Measurements from ENCODE around the gene ARAP1.

Gene ARAP1

DNA sequence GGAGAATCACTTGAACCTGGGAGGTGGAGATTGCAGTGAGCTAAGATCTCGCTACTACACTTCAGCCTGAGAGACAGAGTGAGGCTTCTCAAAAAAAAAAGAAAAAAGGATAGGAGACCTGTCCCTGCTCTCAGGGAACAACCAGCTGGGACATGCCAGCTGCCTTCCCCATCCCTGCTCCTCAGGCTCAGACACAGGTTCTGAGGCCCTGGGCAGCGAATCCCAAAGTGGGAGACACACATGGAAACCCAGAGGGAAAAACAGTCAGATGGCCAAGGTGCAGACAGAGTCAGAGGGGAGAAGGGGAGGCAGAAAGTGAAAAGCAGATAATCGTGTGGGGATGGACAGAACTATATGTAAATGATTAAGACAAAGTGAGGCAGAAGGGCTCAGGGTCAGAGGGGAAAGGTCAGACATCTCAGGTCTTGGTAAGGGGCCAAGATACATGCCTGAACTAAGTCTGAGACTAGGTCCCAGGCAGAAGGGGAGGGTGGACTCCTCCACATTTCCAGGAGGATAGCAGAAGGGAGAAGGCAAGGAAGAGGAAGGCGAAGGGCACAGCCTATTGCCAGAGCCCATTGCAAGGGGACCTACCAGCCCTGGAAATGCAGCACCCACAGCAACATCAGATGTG lies 27.4 kb upstream of the ARAP1 start:
- no peak for DNase-seq (ENCODE audit: low read depth in 3 of 3)

DNA sequence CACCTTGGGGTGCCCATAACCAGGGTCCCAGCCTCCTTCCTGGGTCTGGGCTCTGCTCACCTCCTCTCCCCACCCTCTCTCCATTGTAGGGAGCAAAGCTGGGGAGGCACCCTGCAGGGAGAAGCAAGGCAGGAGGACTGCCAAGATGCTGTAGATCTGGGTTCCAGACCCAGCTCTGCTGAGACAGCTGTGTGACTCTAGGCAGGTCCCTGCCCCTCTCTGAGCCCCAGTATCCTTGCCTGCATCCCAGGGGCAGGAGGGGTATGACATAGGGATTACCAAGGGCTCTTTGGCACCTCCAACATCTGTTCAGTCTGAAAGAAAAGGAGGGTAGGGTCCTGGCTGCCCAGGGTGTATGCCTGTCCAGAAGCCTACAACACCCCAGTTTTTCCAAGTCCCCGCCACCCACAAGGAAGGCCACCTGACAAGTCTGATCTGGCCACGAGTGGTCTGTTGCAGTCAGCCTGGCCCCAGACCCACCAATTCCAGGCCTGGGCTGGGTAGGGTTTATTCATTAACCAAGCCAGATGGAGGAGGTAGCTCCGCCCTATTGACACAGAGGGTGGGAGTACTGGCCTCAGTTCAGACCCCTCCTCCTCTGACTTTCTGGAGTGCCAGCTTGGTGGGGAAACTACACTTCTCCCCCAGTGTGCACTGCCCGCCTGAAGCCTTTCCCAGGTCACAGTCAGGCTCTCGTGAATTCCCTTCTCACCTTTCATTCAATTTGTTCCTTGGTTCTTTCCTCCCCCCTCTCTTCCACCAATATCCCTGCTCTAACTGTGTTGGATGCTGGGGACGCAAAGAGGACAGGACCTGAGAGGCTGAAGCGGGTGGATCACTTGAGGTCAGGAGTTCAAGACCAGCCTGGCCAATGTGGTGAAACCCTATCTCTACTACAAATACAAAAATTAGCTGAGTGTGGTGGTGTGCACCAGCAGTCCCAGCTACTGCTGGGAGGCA lies 26.6 kb upstream of the ARAP1 start:
- no peak for DNase-seq (ENCODE audit: low read depth in 3 of 3)

DNA sequence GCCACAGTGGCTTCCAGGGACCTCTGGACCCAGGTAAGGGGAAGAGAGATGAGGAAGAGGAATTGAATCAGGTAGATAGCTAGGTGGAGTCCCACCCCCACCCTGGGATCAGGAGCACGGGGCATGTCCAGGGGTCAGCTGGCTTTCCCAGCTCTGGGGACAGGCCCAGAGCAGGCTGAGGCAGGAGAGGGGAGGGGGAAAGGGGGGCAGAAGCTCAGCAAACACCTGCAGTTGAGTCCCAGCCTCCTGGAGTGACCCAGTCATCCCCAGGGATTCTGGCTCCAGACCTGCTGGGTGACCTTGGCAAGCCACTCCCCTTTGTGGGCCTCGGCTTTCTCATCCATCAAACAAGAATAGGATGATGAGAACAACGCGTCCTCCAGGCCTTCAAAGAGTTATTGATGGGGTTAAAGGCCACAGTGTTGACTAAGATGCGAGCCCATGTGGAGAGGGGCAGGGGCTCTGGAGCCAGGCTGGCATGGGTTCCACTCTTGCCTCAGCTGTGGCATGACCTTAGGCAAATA lies 25.6 kb upstream of the ARAP1 start:
- no peak for DNase-seq (ENCODE audit: low read depth in 3 of 3)

DNA sequence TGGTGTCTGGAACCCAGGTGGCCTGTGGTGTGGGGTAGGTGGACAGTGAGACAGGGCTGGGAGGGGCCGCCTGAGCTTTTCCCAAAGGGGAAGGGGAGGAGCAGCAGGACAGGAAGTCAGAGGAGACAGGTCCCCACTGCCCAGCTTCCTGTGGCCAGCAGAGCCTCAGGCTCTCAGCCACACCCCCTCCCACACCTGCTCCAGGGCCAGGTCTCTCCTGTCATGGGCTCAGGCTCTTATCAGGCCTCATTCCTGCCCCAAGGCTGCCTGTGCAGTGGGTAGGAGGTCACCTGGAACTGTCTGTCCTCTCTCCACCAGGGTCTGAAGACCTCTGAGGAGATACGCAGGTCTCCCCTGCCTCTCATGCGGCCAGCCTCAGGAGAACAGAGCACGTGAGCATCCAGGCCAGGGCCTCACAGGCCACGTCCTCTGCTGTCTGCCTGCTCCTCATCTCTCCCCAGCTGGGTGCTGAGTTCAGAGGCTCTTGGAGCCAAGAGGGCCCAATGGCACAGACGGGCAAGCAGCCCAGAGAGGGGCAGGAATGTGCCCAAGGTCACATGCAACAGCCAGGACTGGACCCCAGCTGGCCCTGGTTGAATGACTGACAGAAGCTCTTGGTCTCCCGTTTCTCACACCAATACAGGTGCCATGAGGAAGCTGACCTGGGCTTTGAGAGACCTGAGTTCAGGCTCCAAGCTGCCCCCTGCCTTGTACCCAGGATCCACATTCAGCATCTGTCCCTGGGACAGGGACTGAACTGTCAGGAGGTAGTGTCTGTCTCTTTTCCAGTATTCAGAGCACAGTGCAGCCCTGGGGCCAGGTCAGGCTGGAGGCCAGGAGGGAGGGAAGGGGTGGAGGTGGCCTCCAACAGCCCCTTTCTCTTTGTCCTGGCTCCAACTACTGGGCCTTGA lies 24.9 kb upstream of the ARAP1 start:
- no peak for DNase-seq (ENCODE audit: low read depth in 3 of 3)

DNA sequence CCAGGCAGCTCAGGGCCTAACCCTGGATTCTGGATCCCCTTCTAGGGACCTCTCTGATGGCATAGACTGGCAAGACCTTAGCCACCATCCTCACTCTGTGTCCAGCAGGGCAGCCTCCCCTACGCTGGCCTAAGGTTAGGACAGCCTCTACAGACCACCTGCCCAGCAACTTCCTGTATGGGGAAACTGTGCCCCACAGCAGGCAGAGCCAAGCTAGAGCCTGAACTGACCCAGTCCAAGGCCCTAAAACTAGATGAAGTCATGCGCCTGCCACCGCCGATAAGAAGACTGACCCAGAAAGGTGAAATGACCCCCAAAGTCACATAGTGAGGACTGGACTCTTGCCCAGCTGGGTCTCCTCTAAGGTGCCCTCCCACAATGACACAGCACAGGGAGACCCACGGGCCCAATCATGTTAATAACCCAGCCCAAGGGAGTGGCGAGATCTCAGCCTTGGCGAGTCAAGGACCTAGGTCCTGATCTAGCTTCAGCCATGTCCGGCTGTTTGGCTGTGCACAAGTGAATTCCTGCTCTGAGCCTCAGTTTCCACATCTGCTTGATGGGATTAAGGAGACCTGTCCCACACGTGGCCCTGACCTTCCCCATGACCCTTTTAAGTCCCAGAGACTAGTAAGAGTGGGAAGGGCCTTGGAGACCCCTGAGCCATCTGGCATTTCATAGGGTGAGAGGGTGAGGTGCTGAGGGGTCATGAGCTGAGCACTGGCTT lies 24.1 kb upstream of the ARAP1 start:
- DNase-seq (ENCODE audit: low read depth in 3 of 3) = no peak

DNA sequence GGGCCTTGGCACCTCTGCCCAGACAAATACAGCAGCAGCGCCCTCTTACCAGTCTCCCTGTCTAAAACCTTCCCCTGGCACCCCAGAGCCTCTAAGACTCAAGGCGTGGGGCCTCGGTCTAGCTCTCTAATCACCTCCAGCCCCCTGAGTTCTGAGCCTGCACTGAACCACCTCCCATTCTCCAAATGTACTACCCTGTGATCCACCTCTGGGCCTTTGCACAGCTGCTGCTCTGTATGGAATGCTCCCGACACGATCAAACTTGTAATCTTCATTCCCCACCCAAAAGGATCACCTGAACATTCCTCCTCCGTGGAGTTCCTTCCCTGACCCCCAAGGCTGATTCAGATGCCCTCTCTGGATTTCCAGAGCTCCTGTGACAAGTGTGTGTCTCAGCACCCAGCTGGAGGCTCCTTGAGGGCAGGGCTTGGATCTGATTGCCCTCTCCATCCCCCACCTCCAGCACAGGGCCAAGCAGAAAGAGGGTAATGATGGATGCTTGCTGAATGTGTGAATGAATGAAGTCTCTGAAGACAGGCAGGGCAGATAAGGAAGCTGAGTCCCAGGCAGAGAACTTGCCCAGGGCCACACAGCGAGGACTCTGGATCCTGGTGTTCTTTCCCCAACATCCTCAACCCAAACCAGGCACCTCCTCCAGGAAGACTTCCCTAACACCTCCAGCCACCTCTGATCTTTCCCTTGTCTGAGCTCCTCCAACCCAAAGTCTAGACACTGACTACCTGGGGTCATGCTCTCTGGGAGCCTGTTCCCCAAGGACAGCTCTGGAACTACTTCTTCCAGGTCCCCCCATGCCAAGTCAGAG lies 23.3 kb upstream of the ARAP1 start:
- no peak for DNase-seq (ENCODE audit: low read depth in 3 of 3)

DNA sequence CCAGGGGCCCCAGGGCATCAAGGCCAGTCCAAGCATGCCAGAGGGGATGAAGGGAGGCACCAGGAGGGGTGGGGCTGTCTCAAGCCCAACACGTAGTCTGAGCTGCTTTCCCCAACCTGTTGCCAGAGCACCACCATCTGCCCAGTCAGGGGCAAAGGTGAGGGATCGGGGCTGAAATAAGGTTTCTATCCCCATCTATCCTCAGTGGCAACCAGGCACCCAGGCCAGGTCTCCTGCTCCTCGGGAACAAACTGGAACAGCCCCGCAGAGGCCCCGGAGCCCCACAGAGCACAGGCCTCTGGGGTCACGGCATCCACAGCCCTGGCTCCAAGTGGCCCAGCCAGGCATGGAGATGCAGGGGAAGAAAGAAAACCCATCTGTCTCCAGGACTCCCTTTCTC lies 22.3 kb upstream of the ARAP1 start:
- no peak for DNase-seq (ENCODE audit: low read depth in 3 of 3)

DNA sequence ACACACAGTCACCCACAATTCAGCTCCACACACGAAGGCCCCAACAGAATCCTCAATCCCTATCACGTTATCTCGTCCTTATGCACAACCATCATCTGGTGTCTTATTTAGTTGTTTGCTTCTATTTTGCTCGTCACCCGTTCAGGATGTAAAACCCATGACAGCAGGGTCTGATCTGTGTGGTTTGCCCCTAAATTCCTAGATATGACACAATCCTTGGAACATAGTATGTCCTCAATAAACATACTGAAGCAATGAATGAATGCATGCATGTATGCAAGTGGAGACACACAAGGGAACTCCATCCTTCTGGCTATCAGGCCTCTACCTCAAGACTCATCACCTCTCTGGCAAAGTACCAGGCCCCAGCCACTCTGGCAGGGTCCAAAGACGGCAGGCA lies 21.5 kb upstream of the ARAP1 start:
- DNase-seq (ENCODE audit: low read depth in 3 of 3) = no peak

DNA sequence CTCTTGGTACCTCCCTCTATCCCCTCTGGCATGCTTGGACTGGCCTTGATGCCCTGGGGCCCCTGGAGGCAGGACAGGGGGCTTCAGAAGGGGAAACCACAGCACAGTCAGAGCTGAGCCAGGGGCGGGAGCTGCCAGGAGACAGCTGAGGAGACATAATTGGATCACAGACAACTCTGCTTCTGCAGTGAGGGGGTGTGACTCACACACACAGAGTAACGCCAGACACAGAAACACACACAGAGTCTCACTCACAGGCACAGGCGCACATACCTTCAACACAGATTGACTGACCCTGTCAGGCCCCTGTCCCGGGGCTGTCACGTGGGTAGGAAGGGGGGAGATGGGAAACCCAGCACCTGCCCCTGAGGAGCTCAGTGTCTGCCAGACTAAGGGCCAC lies 21.1 kb upstream of the ARAP1 start:
- no peak for DNase-seq (ENCODE audit: low read depth in 3 of 3)

DNA sequence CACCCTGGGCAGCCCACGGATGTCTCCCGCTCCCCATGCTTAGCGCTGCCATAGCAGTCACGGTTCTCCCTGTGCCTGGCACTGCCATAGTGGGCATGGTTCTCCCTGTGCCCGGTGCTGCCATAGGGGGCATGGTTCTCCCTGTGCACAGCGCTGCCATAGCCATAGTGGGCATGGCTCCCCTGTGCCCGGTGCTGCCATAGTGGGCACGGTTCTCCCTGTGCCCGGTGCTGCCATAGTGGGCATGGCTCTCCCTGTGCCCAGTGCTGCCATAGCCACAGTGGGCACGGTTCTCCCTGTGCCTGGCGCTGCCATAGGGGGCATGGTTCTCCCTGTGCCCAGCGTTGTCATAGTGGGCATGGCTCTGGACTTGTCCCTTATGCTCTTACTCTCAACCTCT lies 19.9 kb upstream of the ARAP1 start:
- DNase-seq (ENCODE audit: low read depth in 3 of 3) = no peak

DNA sequence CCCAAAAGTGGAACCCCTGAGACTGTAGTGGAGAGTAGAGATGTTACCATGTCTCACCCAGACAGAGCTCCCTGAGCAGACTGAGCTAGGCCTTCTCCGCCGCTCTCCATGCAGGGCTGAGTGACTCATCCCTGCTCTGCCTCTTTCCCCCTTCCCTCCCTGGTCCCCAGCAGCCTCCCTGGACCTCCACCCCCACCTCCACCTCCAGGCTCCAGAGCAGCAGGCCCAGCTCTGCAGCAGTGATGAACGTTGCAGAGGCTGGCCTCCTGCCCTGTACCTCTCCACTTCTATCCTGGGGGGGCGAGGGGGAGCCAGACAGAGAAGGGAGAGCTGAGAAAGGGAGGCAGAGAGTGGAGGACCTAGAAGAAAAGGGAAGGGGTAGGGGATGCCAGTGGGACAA lies 19.3 kb upstream of the ARAP1 start:
- no peak for DNase-seq (ENCODE audit: low read depth in 3 of 3)

DNA sequence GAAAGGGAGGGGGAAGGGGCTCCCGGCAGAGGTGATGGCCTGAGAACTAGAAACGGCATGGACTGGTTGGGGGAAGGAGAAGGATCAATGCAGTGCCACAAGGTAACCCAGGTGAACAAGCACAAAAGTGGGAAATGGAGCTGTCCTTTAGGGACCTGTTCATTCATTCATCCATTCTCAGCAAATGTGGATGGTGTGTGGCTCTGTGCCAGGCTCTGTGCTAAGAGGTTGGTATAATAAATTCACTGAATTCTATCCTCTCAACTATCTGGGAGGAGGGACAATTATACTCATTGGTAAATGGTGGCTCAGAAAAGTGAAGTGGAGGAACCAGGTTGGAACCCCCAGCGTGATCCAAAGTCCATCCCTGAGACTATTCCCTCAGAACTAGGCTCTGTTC lies 18.6 kb upstream of the ARAP1 start:
- DNase-seq (ENCODE audit: low read depth in 3 of 3) = no peak

DNA sequence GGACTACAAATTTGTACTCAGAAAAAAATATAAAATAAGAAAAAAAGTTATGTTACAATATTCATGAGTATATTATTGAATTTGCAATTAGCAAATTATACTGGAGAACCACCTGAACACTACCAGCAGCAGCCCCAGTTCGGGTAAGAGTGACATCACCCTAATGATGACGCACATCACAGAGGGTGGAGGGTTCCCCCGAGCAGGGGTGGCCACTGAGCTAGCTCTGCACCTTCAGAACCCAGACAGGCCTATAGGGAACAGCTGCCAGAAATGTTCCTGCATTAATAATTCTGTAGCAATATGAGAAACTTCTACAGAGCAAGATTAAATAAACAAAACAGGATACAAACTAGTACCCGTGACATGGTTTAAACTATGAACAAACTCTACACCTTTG lies 17.5 kb upstream of the ARAP1 start:
- DNase-seq (ENCODE audit: low read depth in 3 of 3) = no peak

DNA sequence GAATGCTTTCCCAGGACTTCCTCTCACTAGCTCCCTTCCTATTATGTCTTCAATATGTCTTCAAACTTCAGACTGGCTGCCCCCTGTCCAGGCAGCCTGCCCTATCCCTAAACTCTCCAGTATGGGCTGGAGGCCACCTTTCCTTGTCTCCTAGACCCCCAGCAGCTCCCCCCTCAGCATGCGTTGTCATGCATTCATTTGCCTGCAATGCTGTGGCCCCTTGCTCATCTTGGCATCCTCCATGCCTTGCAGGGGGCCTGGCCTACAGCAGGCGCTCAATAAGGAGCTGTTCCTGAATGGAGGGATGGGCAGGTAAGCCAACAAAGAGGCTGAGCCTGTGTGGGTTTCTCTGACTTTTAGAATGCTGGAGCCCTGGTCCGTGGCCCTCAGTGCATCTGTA lies 16.4 kb upstream of the ARAP1 start:
- DNase-seq (ENCODE audit: low read depth in 3 of 3) = no peak

DNA sequence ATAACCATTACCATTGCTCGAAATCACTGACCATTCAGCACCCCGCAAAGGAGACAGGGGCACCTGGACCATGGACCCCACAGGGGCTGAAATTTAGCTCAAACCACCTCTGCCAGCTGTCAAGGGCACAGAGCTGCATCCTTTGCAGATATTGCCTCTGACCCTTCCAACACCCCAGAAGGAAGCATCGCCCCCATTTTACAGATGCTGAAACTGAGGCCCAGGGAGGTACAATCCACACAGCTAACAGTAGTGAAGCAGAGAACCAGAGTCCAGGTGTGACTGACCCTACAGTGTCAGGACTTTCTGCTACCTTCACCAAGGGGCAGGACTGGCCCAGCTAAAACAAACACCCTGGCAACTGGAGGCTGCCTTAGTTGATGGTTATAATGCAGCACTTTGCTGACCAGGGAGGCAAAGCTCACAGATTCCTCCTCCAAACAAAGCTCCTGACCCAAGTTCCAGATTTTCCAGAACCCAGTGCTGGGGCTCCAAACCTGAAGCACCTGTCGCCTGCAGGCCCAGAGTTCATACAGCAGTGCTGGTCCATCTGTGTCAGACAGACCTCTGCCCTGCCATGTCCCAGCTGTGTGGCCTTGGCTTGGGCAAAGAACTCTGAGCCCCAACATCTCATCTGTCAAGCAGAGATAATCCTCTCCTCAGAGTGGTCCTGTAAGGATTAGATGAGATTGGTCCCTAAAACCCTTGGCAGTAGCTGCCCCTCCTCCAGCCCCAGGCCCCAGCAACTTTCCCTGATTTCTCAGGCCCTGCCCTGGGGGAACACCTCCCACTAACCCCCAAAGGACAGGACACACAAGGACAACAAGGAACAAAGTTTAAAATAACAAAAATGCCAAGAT lies 15.2 kb upstream of the ARAP1 start:
- no peak for DNase-seq (ENCODE audit: low read depth in 3 of 3)

DNA sequence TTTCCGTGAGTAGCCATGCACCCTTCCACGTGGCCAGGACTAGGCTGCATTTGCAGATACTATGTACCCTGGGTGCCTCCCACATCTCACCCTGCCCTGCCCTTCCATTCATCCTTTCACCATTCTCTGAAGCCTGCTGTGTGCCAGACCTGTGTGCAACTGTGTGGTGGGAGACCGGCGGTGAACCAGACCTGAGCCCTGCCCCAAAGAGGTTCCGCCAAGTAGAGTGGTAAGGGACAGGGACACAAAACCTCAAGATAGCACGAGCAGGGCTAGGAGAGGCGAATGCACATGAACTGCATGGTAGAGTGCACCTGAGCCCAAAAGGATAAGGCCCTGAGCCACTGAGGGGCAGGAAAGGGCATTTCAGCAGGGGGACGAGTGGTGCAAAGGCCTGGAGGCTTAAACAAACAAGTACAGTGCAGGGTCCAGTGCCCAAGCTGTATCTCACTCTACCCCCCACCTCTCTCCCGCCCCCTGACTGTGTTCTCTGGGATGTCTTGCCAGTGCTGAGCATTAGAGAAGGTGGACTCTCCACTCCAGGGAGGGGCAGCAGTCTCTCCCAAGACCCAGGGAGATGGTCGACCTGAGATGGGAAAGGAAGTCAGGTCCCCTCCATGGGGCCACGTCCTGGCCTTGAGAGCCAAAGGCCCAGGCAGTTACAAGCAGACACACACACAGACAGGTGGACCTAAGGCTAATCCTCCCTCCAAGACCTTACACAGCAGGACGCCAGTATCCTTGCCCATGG lies 14.1 kb upstream of the ARAP1 start:
- no peak for DNase-seq (ENCODE audit: low read depth in 3 of 3)

DNA sequence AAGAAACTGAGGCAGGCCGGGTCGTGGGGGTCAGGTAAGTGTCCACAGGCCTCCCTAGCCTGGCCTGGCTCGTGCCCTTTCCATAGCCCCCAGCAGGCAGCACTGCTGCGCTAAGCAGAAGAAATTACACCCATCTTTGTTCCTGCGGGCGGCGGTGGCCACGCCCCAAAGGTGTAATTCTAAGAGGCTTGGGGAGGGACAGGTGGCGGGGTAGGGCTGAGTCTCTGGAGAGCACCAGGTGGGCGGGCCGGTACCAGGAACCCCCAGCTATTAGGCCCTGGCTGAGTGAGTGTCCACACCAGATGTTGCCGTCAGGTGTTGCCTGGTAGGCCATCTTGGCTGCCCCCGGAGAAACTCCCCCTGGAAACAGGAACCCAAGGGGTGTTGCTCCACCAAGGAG lies 12.3 kb upstream of the ARAP1 start:
- DNase-seq (ENCODE audit: low read depth in 3 of 3) = no peak

DNA sequence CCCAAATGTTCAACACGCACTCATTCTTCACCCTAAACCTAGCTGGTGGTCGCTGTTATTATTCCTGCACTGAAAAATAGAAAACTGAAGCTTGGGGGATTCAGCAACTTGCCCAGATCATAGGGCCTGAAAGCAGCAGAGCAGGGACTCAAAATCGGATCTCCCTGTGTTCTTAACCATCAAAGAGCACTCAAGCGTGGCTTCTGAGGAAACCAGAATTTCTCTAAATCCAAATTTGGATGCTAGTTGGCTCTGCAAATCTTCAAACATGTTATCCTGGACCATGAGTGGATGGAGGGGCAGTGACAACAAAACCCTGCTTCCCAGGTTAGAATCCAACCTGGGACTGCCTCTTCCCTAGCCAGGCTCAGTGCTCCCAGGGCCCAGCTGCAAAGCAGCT lies 11.6 kb upstream of the ARAP1 start:
- DNase-seq (ENCODE audit: low read depth in 3 of 3) = no peak

Measured in stimulated activated CD4-positive, alpha-beta T cell treated with anti-CD3 and anti-CD28 coated beads, TNF-alpha, amount 100 ng/mL, for 48 hours (primary cell).